CD4-positive, alpha-beta T cell treated with Interleukin-4 for 1 hour (primary cell): ENCODE measurements around the gene YBX2.

Source experiments
- DNase-seq, 2 donors: peaks; one replicate each; pipeline ENCODE4 v3.0.0-alpha.2; 2020 to 2022

YBX2 gene

DNA sequence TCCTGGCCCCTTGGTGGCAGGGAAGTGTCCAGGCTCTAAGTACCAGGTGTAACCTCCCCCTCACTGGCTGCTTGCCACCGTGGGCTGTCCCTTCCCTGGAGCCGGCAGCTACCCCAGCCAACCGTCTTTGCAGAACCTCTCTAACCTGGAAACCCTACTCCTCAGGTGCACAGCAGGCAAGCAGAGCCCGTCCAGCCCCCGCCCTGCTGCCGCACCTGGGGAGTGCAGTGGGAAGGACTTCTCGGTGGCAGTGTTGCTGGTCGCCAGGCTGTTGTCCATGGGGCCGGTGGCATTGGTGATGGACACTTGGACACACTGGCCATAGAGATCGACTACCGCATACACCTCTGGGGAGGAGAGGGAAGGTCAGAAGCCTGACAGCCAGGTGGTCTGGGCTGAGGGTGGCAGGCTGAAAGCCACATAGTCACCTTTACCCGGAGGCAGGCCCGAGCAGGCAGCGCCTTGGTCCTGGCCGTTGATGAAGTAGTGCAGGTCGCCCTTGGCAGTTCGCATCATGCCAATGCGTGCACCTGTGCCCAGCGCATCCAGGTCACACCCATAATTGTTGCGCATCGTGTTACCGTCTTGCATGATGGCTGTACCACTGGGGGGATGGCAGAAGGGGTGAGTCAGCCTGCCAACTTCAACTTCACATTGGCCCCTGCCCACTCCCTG, 28.2 kb upstream of the YBX2 start:
- DNase-seq = no peak

DNA sequence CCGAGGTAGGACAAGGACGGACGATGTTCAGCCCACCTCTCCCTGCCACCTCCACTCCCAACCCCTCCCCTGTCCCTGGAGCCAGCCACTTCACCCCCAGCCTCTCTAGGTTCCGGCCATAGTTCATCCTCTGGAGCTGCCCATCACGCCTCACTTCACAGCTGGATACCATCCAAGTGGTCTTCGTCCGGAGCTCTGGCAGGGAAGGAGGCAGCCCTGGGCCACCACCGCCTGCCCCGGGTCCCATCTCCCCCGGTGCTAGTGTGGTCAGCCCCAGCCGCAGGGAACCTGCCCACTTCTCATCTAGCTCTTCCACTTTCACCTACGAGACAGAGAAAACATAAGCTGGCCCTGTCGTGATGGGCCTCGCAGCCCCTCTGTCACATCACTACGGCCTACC, 27.0 kb upstream of the YBX2 start:
- no peak for DNase-seq

DNA sequence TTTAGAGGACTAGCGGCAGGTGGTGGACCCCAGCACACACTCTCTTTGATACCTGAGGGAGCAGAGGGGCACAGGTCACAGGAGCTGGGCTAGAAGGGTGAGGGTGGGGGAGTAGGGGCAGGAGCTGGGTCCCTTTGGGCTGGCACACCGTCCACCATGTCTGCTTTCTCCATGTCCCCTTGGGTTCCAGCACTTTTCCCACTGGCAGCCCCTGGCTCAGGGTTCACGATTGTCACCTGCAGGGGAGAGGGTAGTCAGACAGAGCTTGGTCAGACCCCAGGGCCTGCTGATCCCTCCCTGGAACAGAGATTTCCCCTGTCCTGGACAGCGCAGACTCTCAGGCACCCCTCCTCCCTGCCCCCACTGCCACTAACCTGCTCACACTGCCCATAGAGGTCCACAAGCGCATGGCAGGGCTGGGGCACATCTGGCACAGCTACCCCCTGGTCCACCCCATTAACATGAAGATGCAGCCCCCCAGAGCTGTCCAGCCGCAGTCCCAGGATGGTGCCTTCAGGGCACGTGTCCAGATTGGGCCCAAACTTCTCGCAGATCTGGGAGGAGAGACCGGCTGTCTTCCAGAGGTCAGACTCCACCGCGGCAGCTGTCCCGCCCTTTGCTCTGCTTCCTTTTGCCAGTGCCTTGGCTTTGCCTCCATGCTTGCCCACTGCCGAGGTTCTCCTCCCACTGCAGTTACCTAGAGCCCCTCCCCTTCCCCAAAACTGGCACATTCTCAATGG, 23.9 kb upstream of the YBX2 start:
- no peak for DNase-seq

DNA sequence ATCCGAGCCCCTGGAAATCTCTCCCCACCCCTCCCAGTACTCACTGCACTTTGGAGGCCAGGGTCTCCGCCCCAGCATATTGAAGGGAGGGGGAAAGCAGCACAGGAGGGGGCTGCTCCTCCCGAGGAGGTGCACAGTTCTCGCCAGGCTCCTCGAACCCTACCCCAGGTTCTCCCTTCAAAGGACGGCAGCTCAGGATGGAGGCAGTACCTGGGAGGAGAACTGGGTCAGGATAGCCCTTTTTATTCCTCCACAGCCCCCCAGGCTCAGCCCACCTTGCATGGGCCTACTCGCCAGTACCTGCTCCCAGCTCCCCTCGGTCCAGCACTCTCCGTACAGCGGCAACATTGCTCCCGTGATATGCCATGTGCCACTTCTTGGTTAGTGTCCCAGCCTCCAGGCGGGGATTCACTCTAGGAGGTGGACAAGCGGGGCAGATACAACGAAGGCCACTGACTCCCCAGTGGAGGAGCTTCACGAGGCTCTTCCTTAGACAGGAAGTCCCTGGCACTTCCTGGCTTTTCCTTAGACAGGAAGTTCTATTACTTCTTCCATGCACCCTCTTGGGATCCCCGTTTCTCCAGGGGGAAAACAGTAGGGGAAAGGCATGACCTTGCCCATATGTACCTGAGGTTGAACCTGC, 22.8 kb upstream of the YBX2 start:
- DNase-seq = no peak

DNA sequence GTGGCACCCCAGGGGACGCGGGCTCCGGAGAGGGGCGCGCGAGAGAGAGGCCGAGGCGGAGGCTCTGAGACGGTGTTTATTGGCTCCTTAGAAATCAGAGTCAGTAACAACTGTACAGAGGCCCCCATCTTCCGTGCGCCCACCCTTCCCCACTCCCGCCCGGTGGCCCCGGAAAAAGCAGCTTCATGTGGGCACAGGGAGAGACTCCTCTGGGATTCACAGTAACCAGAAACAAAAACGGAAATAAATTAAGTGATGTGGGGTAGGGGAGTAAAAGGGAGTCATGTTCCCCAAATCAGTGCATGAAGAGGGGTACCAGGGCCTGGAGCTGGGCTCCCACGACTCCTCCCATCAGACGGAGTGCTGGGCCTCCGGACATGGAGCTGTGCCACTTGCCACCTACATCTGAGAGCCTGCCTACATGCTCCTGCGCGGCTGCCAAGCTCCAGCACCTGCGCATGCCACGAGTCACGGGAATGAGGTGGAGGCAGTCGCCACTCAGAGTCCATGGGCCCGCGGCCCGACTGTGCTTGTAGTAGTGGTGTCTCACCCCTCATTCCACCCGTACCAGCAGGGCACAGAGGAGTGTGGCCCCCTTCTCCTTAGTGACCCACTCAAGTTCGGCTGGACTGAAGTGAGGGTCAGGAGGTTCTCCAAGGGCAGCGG, 21.3 kb upstream of the YBX2 start:
- DNase-seq = no peak

DNA sequence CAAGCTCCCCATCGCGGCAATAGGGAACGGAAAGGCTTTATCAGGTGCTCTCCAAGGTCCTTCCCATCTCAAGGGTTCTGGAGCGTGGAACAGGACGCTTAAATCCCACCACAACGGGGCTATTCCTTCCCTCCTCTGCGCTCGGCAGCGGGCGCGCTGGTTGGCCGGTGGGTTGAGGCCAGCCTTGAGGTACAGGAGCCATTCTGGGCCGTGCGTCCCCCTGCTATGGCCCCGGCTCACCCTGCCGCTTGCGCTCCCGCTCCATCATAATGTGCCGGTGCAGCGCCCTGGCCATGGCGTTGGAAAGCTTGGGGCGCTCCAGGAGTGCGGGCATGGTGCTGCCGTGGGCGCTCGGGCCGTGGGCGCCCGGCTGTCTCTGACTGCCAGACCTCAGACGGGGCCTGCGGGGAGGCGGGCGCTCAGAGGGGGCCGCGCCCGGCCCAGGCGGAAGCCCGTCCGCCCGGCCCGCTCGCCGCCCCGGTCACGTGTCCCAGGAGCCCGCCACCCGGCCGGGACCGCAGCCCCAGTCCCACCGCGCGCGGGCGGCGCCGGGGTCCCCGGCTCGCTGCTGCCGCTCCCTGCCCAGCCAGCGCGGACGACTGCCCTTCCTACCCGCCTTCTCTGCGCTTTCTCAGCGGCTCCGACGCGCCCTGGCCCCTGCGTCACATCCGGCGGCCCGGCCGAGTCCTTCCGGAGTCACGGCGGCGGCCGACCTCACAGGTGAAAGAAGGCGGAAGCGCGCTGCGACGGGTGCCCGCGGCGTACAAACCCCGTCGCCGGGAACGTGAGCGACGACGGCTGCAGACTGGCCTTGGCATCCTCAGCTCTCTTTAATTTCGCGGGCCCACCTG, 20.5 kb upstream of the YBX2 start, which contains the start of gene GPS2:
Gene GPS2, minus strand, starts transcription at position 642 of the 851 bp plus-strand sequence. Its CDS starts 308 bp downstream, at position 334.
- peak; percentile 92 to 93 for DNase-seq

DNA sequence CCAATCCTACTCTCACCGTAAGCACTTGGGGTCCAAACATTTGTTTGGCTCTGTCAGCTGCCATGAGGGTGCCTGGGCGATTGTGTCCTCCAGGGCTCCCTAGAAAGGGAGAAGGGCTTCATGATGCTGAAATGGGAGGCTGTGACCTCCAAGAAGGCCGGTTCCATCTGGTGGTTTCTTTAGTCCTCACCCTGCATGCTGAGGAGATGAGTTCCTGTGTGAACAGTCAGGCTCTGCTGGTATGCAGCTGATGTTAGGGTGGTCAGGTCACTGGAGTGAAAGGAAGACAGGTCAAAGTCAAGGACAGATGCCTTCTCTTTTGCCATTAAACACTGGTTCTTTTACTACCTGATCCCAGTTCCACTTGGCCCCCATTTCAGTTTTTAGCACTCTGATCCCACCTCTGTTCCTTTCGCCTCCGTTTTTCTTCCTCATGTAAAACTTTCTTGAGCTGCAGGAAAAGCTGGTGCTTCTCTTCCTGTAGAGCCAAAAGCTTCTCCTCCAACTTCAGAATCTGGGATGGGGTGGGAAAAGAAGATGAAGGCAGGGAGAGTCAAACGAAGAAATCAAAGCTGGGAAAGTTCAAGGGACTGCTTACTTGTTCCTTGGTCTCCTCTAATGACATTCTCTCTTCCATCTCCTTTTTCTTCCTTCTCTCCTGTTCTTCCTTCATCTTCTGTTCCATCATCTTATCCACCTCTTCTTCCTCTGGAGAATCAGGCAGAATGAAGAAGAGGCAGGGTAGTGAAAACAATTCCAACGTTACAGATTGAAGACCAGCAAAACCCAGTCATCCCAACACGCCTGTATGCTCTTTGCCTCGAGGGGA, 19.7 kb upstream of the YBX2 start:
- no peak for DNase-seq

DNA sequence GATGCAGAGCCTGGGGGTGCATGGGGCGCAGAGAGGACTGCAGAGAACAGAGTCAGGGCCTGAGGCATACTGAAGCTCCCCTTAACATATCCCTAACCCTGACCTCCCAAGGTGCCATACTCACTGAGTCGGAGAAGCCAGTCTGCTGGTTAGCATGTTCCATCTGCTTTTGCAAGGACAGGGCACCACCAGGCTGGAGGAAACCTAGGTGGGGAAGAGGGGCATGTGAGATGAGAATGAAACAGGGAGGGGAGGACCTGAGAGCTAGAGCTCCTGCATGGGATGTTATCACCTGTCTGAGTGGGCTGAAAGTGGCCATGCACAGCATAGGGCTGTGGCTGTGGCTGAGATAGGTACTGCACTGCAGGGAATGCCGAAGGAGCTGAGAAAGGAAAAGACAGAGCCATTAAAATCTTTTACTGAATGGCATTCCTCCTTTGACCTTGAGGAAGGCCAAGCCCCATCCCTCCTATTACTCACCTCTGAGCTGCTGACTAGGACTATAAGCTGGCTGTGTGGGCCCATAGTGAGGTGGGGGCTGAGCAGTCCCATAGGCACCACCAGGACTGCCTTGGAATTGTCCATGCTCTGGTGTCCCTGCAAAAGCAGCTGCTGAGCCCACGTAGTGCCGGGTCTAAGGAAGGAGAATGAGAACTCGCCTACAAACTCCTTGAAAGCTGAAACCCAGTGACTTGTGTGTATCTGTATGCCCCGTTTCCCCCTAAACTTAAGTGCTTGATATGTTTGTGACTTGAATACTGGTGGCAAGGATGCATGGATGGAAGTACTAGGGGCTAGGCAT, 18.9 kb upstream of the YBX2 start:
- DNase-seq = no peak

DNA sequence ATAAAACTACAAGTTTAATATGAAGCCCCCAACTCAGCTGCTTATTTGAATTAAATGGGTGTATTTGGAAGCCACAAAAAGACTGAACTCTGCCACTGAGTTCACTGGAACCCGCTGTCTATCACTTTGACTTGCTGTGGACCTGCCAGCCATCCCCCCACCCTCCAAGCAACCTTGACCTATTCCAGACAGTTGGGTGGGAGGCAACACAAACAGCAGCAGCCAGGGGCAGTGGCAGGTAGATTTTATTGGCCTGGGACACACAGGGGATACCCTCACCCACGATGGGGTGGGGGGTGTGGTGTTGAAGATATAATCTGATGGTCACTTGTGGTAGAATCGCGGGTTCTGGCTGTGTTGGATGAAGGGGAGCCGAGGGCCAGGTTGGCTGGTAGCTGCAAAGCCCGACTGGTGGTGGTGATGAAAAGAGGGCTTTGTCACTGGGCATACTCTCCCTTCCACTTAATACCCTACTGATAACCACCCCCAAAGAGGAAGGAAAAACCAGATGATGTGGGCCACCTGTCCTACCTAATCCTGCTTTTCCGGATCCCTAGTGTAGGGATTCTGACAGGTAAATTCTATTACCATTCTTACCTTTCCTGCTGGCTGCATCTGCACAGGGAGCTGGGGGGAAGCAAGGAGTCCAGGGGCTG, 18.1 kb upstream of the YBX2 start:
- no peak for DNase-seq

DNA sequence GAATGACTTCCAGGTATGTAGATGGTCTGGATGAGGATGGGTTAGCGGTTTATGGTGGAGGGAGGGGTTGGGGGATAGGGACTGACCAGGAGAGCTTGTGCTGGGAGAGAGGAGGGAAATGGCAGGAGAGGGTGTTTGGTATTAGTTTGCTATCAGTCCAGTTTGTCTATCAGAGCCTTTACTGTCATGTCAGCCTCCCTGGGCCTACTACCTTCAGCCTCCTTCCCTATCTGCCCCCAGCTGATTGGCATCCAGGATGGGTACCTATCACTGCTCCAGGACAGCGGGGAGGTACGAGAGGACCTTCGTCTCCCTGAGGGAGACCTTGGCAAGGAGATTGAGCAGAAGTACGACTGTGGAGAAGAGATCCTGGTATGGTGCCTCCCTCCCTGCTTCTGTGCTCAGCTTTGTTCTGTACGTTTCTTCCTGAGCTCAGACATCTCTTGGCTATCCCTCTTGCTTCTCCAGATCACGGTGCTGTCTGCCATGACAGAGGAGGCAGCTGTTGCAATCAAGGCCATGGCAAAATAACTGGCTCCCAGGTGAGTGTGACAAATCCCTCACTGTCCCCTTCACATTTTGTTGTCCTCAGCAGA, 16.8 kb upstream of the YBX2 start:
- no peak for DNase-seq

DNA sequence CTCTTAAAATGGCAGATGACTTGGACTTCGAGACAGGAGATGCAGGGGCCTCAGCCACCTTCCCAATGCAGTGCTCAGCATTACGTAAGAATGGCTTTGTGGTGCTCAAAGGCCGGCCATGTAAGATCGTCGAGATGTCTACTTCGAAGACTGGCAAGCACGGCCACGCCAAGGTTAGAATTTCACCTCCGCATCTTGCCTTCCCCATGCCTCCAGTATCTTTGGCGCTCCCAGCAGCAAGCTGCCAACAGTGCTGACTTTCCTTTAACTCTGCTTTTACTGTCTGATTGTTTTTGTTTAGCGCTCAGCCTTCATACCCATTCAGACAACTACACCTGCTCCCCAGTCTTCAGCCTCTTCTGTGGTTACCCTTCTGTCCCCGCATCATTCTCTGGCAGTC, 15.2 kb upstream of the YBX2 start:
- no peak for DNase-seq

DNA sequence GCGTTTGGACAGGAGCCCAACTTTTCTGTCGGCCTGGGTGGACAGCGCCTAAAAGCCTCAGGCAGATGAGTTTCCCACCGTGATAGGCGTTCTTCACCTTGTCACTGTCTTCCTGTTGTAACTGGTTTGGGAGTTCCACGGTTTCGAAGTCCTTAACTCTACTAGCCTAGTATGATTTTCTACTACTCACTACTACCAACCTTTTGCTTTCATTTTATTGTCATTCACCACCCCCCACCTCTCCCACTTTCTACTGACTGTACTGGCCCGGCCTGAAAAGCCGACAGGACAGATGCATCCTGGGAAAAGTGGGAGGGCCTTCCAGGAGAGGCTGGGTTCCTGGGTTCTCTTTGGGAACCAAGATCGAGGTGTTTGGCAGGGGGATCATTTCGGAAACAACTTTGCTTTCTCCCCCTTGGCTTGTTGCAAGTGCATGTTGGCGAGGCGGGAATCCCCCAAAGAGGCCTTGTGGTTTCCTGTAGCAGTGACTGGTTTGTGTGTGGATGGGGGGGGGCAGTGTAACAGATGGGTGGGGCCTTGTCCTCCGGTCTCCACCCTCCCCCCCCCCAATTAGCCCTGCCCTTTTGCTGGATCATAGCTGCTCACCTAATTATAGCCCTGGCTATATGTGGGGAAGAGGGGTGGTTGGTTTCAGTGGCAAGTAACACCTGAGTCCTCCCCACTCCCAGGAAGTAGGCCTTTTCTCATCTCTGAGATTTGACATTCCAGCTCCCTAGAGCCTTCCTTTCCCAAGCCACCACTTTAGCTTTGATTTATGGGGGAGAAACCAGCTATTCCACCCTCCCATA, 14.4 kb upstream of the YBX2 start:
- DNase-seq = peak; percentile 94 to 96

DNA sequence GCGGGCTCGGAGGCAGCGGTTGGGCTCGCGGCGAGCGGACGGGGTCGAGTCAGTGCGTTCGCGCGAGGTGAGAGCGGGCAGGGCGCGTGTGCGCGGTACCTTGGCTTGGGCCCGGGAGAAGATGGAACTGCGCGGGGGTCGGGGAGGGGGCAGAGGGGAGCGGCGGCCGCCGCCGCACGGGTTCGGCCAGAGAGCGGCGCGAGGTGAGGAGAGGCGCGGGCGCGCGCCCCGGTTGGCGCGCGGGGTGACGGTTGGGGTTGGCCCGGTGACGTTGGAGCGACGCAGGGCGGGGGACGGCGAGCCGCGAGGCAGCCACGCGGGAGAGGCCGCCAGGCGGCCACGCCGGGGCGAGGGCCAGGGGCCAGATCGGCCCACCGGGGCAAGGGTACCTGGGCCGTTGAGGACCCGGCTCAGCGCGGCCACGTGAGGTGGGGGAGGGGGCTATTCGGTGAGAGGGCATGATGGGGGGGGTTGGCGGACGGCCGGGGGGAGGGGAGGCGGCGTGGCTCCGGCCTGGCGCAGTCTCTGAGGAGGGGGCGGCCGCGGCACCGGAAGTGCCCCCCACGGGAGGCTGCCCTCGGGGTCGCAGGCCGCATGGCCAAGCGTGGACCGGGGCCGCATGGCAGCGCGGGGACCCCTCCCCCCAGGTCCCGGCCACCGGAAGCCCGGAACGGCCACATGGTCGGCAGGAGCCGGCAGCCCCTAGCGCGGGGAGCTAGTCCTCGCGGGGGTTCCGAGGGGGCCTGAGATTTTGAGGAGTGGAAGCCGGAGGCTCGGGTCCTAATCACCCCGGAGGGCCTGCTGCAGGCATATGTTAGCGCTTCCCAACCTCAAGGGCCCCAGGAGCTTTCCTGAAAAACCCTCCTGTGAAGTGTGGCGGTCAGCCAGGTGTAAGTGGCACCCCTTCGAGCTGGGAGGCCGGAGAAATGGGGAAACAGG, 13.5 kb upstream of the YBX2 start:
- peak in 1 of 2 donors; percentile 63 for DNase-seq

DNA sequence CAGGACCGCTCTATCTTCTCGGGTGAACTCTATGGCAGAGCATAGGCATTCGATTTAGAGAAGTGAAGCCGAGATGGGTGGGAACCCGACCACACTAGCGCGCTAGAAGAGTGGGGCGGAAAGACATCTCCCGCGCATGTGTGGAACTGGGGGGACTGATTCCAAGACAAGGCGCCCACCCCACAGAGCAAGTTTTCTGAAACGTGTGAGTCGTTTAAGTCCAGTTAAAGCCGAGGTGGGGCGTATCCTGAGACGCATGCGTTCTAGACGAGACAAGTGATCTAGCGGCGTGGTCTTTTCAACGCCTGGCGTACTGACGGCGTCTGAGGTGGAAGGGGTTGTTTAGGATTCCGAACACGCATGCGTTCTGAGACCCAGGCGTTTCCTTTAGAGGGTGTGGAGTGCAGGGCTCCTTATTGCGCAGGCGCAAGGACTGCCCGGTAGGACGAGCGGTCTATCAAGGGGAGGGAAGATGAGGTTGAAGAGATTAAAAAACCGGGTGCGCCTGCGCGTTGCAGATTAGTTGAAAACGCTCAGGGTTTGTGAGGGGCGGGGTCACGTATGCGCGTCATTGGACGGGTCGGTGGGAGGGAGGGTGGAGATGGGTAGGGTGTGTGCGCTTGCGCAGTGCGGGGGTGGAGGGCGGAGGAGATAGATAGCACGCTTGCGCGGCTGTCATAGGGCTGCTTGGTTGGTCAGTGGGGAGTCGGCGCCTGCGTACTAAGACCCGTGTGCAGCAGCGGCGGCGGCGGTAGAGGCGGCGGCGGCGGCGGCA, 12.7 kb upstream of the YBX2 start, which contains the start of gene EIF5A:
Gene EIF5A, plus strand, starts transcription at position 718 of the 775 bp plus-strand sequence. CDS start 2,008 bp downstream, outside the sequence.
- DNase-seq = peak; percentile 100

DNA sequence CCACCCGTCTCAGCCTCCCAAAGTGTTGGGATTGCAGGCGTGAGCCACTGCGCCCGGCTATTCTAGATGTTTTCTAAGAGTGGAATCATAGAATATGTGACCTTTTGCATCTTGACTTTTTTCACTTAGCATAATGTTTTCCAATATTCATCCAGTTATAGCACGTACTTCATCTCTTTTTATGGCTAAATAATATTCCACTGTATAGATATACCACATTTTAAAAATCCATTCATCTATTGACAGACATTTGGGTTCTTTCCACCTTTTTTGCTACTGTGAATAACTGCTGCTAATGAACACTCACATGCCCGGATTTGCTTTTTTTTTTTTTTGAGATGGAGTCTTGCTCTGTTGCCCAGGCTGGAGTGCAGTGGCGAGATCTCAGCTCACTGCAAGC, 9.7 kb upstream of the YBX2 start:
- DNase-seq = no peak

DNA sequence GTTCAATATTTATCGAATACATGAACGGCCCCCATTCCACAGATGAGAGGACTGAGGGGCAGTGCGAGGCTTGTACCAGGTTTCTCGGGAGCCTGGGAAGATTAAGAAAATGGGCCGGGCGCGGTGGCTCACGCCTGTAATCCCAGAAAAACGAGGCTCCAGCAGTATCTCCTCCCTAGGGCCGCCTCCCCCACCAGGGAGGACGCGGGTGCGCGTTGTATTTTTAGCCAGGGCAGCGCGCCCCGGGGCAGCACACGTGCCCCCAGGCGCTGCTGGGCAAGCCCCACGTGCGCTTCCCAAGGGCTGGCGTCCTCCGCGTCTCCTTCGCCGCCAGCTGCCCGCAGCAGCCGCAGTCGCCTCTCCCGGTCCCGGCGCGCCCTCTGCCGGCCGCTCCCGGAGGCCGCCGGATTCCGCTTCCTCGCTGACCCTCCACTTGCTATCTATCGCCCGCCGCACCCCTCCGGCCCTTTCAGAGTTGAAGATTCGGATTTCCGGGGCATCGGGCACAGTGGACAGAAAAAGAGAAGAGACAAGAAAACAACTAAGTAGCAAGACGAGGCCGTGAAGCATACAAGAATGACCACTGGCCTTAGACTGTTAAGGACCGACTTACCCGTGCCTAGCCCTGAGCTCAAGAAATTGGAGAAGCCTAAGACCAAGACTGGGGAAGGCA, 1.9 kb upstream of the YBX2 start:
- DNase-seq = peak; percentile 70 to 71
